GM12875 (cell line): Measurements from ENCODE around the gene SCYGR1.

ENCODE experiments used
- H3K4me3 ChIP-seq: one replicate; pipeline ENCODE4 v1.5.1; 2011; ENCODE audit warnings: low read depth, low read length, control low read depth
- TF ChIP-seq, protein P1 (sequence below): IDR thresholded peaks from 2 replicates; pipeline ENCODE4 v1.5.1; 2011; ENCODE audit warnings: low read depth, mild to moderate bottlenecking, control low read depth, inconsistent platforms, low read length, moderate library complexity, borderline replicate concordance; ENCODE audit not compliant: insufficient read depth

SCYGR1 gene

DNA sequence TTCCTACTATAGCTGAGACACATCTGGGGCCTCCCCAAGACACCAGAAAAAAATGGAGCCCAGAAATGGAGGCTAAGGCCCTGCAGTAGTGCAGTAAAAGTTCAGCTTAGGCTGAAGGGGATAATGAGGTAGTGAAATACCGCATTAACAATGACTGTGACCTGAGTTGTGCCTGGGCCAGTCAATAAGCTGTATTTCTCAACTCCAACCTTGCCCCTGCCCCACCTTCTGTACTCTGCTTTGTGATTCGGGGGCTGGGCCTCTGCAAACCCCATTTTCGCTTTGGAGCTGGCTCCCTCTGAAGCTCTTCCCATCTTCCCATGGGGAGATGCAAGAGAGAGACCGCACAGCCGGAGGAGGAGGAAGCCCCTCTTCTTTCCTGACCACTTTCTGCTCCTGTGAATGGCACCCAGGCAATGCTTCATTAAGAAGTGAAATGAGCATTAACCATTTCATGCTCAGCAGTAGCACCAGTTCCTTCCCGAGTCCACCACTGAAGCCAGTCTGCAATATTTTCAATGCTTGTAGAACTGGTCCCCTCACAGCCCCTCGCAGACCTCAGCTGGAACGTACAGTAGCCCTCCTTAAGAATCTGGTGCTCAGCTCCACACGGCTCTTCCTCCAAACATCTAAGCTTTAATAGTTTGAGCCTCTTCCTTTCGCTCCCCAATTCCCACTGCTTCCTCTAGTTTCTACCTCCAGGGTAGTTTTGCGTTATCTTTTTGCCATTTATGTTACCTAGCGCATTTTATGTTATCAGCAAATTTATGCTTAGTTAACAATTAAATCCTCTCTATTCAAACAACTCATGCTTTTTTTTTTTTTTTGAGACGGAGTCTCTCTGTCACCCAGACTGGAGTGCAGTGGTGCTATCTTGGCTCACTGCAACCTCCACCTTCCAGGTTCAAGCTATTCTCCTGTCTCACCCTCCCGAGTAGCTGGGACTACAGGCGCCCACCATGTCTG is 32.6 kb upstream of the SCYGR1 start:
- TF ChIP-seq, protein P1, sequence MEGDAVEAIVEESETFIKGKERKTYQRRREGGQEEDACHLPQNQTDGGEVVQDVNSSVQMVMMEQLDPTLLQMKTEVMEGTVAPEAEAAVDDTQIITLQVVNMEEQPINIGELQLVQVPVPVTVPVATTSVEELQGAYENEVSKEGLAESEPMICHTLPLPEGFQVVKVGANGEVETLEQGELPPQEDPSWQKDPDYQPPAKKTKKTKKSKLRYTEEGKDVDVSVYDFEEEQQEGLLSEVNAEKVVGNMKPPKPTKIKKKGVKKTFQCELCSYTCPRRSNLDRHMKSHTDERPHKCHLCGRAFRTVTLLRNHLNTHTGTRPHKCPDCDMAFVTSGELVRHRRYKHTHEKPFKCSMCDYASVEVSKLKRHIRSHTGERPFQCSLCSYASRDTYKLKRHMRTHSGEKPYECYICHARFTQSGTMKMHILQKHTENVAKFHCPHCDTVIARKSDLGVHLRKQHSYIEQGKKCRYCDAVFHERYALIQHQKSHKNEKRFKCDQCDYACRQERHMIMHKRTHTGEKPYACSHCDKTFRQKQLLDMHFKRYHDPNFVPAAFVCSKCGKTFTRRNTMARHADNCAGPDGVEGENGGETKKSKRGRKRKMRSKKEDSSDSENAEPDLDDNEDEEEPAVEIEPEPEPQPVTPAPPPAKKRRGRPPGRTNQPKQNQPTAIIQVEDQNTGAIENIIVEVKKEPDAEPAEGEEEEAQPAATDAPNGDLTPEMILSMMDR, result no peak
- no peak overlapping the region for H3K4me3 ChIP-seq

DNA sequence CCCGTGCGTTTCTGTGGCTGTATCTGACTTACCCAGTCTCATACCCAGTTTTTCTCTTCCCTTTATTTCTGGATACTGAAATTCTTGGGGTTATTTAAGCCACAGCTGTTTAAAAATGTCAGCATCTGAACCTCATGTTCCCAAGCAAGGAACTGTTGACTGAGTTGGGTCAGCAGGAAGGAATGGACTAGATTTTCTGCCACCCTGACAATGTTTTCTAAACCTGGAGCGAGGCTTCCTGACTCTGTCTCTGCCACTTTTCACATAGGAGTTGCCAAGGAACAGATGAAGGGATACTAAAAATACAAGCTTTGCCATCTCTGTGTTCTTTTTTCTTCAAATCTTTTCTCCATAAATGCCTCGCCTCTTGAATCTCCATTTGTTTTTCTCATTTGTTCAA is 29.0 kb upstream of the SCYGR1 start:
- TF ChIP-seq, protein P1, result no peak

DNA sequence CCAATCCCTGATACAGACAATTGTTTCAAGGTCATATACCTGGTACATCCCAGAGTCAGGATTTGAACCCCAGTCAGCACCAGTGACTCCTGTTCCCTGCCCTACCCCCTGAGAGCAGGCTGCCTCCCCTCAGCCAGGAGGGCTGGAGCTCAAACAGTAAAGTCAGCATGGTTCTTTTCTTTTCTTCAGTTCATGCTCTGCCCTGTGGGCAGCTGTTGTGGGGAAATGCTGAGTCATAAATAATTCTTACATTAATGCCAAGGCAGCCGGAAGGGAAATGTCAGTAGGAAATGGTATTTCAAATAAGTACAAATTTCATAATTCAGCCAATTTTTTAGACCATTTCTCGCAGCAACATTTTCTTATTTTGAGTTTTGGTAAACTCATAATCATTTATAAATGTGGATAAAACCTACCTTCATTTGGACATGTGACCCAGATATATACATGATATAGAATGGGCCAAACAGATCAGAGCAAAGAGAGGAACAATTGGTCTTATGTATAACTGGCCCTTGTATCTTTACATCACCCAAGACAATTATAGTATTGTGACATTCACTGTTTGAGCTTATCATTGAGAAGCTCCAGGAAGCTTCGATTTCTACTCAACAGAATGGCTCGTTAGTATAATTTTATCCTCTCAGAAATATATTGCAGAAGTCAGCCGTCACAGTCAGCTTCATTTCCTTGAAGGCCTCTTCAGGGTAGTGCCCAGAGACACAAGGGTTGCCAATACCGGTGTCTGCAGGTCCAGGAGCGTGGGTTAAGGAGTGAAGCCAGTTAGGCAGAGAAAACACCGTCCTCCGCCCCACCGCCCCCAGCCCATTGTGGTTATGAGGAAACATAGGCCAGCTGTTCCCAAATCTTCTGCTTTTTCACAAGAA is 28.0 kb upstream of the SCYGR1 start:
- TF ChIP-seq, protein P1, result no peak

More for the DNA sequence above, 29.0 kb upstream of the SCYGR1 start:
- H3K4me3 ChIP-seq, result no peak overlapping the region

DNA sequence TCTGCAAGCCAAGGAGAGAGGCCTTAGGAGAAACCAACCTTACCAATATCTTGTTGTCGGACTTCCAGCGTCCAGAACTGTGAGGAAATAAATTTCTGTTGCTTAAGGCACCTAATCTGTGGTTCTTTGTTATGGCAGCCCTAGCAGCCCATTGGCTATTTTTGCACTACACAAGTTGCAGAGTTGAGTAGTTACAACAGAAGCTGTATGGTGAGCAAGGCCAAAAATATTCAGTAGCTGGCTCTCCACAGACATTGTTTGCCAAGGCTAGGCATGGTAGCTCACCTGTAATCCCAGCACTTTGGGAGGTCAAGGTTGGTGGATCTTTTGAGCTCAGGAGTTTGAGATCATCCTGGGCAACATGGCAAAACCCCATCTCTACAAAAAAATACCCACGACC is 27.1 kb upstream of the SCYGR1 start:
- TF ChIP-seq, protein P1, result no peak
- no peak overlapping the region for H3K4me3 ChIP-seq

More for the DNA sequence above, 28.0 kb upstream of the SCYGR1 start:
- H3K4me3 ChIP-seq, result no peak overlapping the region

DNA sequence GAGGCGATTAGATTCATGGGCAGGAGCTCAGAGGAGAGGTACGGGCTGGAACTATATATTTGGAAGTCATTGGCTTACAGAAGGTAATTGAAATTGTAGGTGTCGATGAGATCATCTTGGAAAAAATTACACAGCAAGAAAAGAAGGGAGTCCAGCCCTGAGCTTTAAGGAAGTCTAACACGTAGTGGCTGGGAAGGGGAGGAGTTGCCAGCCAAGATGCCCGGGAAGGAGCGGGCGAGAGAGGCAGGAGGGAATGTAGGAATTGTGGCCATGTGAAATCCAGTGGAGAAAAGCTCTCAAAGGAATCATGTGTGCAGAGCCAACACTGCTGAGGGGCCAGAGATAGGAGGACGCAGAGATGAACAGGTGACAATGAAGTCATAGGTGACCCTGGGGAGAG is 25.6 kb upstream of the SCYGR1 start:
- H3K4me3 ChIP-seq, result no peak overlapping the region
- TF ChIP-seq, protein P1, result no peak

DNA sequence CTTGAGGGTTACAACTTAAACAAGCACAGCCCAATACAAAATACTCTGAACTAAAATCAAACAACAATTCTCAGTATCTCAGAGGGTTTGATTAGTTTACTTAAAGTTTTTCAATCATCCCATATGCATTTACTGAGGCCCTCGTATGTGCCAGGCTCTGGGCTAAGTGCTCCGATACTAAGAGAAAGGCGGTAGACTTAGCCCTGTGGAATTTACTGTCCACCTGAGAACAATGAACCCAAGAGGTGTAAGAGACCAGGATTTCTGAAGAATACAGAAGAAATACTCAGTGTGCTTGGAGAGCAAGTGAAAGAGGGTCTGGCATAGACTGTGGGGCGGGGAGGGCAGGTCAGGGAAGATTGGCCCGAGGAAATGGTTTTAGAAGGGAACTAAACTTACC is 25.1 kb upstream of the SCYGR1 start:
- no peak overlapping the region for H3K4me3 ChIP-seq
- TF ChIP-seq, protein P1, result no peak
